CD1c-positive myeloid dendritic cell (primary cell): ENCODE results near the gene GABARAPL1.

ENCODE experiments used
- DNase-seq: peaks from one replicate; pipeline ENCODE4 v3.0.0-alpha.2; 2016; ENCODE audit errors: extremely low spot score

The GABARAPL1 gene

GRCh38 chr12:10212739-10213131 lies at the start of gene GABARAPL1:
TSS of gene GABARAPL1 (plus strand) at chr12:10212877. CDS start at chr12:10213130, 253 bp downstream.
- peak; percentile 91 for DNase-seq

DNA sequence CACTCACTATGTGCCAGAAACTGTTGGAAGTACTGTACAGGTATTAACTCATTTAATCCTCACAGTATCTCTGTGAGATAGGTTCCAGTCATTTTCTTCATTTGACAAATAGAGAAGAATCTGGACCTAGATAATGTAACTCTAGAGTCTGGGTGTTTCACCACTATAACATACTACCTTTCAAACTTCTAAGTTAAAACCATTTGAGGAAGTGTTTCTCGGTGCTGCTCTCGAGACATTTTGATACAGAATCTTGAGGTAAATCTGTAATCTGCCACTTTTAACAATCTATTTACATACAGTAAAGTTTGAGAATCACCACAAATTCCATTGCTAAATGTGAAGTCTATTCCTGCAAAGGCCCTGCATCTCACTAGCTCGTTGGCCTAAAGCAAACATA lies 49.6 kb upstream of the GABARAPL1 start:
- peak; percentile 64 for DNase-seq

GRCh38 chr12:10165421-10165820 lies 47.3 kb upstream of the GABARAPL1 start:
- DNase-seq = no peak

DNA sequence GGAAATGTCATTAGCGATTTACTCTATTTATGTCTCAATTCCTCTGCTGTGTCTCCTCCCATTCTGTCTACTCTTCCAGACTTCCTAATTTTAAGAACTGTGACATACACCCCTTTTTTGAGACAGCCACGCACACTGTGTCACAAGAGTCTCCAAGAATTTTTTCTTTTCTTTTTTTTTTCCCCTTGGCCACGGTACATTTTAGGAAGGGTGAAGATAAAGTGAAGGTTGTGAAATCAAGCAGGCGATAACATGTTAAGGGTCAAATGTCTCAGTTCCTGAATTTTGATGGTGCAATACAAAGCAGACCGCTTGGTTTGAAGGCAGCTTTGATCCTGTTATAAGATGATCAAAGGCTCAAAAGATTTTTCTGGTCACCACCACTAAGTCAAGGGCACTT lies 45.1 kb upstream of the GABARAPL1 start:
- DNase-seq = peak; percentile 96

- DNase-seq = no peak
Measured at GRCh38 chr12:10169104-10169503, 43.6 kb upstream of the GABARAPL1 start.

DNA sequence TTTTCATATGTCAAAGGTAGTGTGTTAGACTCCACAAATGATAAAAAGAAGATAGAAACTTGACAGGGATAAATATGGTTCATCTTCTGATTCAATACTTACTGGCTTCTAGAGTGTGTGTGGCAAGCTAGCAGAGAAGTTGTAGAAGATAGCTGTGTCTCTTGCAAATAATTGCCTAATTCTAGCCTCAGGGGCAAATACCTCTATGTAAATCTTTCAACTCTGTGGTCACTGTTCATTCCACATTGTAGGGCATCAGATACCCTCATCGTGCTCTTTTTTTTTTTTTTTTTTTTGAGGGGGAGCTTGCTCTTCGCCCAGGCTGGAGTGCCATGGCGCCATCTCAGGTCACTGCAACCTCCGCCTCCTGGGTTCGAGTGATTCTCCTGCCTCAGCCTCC lies 42.5 kb upstream of the GABARAPL1 start:
- DNase-seq = no peak

DNA sequence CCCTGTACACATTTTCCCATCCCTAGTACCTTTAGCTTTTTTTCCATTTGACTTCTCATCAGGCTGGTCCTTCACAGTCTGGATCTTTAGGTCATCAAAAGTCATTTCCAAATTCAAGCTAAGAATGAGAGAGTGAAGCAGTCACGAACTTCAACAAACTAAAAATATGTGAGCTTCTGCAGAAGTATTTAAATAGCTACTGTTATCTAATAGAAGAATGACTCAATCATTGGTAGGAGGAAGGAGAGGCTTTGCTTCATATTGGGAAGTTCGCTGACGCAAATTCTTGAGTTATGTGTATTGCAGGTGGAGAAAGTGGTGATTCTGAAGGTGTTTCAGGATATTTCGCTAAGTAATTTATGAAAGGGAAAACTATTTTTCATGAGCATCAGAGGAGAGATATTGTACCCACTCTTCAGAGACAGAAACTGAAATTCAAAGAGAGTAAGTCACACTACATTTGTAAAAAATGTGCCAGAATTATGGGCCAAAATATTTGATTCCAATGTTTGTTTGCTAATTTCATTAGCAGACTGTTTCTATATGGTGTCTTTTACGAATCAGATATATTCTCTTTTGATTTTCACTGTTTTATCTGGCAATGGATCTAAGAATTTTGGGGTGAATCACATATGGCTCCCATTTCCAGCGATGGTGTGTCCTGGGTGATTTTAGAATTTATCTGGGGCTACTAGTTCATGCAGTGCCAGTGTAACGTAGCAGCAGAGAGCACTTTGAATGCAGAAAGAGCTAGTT lies 40.5 kb upstream of the GABARAPL1 start, which contains the start of gene OLR1:
Gene OLR1, minus strand, starts transcription at position 160 of the 756 bp plus-strand sequence. Its CDS starts 55 bp downstream, at position 105.
- DNase-seq = peak; percentile 86

GRCh38 chr12:10174986-10175614 lies 37.6 kb upstream of the GABARAPL1 start:
- DNase-seq = no peak

DNA sequence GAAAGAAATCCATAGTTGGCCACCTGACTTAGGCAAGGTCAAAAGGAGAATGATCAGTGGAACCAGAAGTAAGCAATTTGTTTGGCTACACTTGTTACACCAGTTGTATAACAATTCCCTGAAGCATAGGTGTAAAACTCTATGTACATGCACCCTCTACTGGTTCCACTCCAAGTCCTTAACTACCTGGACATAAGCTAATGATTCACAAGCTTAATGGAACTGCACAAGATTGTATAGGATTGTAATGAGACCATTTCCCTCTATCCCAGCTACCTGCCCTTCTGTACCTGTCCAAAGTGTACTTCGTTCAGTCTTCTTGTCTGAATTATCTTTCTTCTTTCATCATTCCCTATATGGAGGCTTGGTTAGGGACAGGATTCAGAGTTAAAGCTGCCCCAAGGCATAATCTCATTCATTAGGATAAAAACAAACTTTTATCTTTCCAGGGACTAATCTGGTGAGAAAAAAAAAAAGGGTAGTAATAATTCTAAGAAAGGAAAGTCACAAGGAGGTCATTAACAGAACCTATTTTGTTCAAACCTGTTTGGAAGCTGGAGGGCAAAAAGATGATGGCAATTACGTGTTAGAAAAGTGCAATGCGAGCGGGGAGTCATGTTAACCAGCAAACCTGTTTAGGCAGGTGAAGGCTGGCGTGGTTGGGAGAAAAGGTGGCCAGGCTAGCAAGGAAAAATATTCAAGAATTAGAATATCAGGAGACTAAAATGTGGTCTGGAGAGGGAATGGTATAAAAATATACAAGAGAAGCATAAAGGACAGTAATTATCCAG lies 36.6 kb upstream of the GABARAPL1 start:
- DNase-seq = no peak

DNA sequence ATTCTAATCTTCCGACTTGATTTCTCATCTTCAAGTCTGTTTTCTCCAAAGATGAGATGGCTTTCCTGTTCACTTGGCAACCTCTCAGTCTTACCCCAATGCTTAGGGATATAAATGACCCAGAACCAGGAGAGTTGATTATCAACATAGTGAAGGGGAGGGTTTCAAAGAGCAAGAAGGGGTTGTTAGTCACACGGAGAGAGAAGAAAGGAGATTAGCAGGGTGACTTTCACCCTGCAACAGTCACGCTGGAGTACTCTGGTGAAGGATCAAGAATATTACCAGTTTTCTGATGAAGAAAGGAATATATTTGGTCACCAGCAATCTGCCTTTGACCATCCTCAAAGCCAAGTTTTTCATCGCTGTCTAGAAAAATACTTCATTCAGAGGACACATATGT lies 33.9 kb upstream of the GABARAPL1 start, which contains the start of gene TMEM52B:
Gene TMEM52B, plus strand, starts transcription at position 212 of the 400 bp plus-strand sequence. CDS start 543 bp downstream, outside the sequence.
- DNase-seq = no peak

DNA sequence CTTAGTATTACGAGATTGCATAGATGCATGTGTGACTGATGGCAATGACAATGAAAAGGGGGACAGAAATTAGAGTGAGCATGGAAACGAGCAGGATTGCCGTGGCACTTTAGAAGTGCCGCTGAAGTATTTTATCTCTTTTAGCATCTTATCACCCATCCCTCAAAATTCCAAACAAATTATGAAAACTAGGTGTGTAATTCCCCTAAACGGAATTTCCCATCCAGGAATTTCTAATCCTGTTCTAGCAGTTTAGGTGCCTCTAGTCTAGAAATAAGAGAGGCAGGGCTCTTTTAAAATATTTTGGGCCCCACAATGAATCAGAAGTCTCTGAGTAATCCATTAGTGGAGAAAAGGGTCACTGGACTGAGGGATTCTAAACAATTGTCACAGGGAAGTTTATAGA lies 32.9 kb upstream of the GABARAPL1 start:
- DNase-seq = no peak

DNA sequence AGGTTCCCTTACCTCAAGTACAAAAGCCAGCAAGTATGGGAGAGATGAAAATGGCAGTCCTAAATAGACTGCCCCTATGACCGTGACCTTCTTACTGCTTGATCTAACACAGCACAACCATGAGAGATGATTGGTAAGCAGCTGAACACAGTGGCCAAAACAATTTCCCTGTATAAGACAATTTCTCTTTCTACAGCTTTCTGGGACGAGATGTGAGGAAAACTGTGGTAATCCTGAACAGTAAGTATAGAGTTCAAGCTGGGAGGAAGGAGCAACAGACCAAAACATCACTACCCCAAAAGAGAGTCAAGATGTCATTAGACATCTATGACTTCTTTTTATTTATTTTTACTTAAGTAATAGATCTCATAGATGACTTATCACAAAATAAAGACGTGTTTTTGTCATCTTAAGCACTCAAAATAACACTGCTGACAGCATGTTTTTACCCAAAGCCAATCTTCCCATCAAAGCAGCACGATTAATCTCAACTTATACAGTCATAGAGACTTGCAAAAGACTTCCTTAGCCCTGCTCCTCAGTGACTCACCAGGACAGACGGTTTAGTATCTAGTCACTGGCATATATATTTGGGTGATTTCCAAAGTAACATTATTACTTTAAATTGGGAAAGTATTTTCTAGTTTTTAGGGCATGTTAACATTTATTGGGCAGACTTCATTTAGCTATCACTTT lies 30.2 kb upstream of the GABARAPL1 start:
- DNase-seq = peak; percentile 89

DNA sequence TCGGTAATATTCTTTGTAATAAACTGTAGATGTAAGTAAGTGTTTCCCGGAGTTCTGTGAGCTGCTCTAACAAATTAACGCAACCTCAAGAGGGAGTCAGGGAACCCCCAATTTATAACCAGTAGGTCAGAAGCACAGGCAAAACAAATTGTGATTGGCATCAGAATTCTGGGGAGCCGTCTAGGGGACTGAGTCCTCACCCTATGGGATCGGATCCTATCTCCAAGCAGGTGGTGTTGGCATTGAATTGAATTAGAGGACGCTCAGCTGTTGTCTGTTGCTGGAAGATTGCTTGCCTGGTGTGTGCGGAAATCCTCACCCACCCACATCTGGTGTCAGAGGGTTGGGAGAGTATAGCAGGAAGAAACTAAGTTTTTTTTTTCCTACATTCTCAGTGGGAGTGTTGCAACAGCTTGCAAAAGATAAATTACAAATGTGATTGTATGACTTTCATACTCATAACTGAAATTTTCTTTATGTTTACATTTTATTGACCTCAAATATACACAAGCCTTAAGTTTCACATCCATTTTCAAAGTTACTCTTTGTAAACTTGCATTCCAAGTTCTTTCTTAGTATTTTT lies 28.3 kb upstream of the GABARAPL1 start:
- peak; percentile 94 for DNase-seq

DNA sequence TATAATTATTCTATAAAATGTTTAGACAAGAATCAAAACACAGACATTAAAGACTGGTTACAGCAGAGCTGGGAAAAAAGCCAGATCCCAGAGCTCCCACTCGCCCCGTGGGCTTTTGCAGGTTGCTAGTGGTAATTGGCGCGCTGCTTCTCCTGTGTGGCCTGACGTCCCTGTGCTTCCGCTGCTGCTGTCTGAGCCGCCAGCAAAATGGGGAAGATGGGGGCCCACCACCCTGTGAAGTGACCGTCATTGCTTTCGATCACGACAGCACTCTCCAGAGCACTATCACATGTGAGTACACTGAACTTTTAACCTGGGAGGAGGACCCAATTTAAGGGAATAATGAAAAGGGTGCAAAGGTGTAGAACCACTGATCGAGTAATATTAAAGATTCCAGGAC lies 26.4 kb upstream of the GABARAPL1 start:
- DNase-seq = peak; percentile 96

GRCh38 chr12:10186958-10187357 lies 25.7 kb upstream of the GABARAPL1 start:
- peak; percentile 53 for DNase-seq

DNA sequence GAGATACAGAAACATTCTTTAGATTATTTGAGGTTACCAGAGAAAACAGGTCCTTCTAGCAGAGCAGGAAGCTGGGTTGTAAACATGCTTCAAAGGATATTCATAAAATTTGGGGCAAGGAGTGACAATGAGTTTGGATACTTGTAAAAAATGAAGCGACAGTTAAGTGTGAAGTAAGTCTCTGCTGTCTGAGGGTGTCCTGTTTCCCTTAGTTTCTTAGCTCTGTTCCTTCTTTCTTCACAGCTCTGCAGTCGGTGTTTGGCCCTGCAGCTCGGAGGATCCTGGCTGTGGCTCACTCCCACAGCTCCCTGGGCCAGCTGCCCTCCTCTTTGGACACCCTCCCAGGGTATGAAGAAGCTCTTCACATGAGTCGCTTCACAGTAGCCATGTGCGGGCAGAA lies 23.0 kb upstream of the GABARAPL1 start:
- DNase-seq = no peak

- peak; percentile 82 for DNase-seq
Measured at GRCh38 chr12:10190558-10191388, 21.9 kb upstream of the GABARAPL1 start.

DNA sequence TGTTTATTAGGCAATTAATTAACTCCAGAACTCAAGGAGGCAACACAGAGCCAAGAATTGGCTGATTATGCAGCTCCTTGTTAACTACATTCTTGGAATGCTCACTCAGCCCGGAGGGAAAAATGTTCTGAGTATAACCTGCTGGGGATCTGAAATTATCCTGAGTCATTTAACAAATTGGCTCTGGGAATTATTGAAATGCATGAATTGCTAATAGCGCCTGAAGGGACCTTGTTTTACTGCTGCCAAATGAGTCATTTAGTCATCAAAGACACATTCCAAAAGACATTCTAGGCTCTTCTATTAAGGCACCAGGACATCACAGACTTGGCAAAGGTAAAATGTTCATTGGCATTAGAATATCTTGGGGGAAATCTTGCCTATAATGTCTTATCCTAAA lies 20.8 kb upstream of the GABARAPL1 start:
- DNase-seq = no peak

GRCh38 chr12:10194160-10194670 lies 18.5 kb upstream of the GABARAPL1 start:
- no peak for DNase-seq

- DNase-seq = no peak
Measured at GRCh38 chr12:10196210-10196609, 16.5 kb upstream of the GABARAPL1 start.
